Testis (tissue), 3 donors: Measurements from ENCODE around the gene PRR29. TPM values are rescaled to one million over a fixed set of nuclear protein-coding genes. Genes with fewer than 3 reads are reported as not detected.

Experiments
- DNase-seq: peaks from one replicate; pipeline ENCODE4 v3.0.0-alpha.2; 2019
- H3K27ac ChIP-seq, 2 donors: fragments of 200-600 bp; sonication (generic); one replicate each; pipeline ENCODE4 v1.5.1; 2019
- H3K27me3 ChIP-seq: fragments of 200-600 bp; sonication (generic); one replicate; pipeline ENCODE4 v1.5.1; 2019
- H3K36me3 ChIP-seq: fragments of 200-600 bp; sonication (generic); one replicate; pipeline ENCODE4 v1.5.1; 2017; ENCODE audit warnings: low read depth; ENCODE audit errors: missing control alignments
- H3K4me1 ChIP-seq: fragments of 200-600 bp; sonication (generic); one replicate; pipeline ENCODE4 v1.5.1; 2019
- H3K4me3 ChIP-seq, 2 donors: fragments of 200-600 bp; sonication (generic); one replicate each; pipeline ENCODE4 v1.5.1; 2017 to 2019
- H3K9me3 ChIP-seq: fragments of 200-600 bp; sonication (generic); one replicate; pipeline ENCODE4 v1.5.1; 2017
- CTCF ChIP-seq, 3 experiments: fragments of 450-650 bp in 2 of 3; fragments of 200-600 bp in 1 of 3; sonication (generic) in 1 of 3; IDR thresholded peaks; one replicate each; pipeline ENCODE4 v1.5.1; 2016 to 2019; ENCODE audit warnings: antibody characterized with exemption in 3 of 3, mild to moderate bottlenecking in 2 of 3, moderate library complexity in 1 of 3
- POLR2A ChIP-seq: fragments of 450-650 bp; IDR thresholded peaks from one replicate; pipeline ENCODE4 v1.6.1; 2017; ENCODE audit warnings: antibody characterized with exemption, mild to moderate bottlenecking, moderate library complexity
- WGBS, 2 donors: methylation state at CpG; one replicate each; pipeline ENCODE4 v1.1.5; 2018; 5-methylcytosine and 5-hydroxymethylcytosine counted together
- intact Hi-C: fragments of 100-400 bp; cut with DNase I; formaldehyde crosslinking; loops from one replicate; pipeline ENCODE4 v1.15.1; 2023; ENCODE audit warnings: low total_unique reads
- polyA plus RNA-seq: library from polyadenylated mRNA; stranded (reverse); fragments of 350-450 nt; fragmentation: Illumina TruSeq; extraction: RNeasy Lipid Tissue Mini Kit (QIAGEN cat#74804); gene quantifications from one replicate; pipeline ENCODE4 v1.2.3, GENCODE V29; 2014; ENCODE audit warnings: low read depth, low replicate concordance; ENCODE audit not compliant: insufficient read depth
- total RNA-seq, 2 donors: library from RNA; depleted of rRNA; stranded (reverse); fragments of >200 nt; gene quantifications; one replicate each; pipeline ENCODE4 v1.2.3, GENCODE V29; 2016

Gene PRR29
- total and polyA plus RNA-seq, 3 donors from 2014 or later: 8.6 to 21.8 (median 12.2) TPM

- no peak for TF ChIP-seq CTCF (IDR thresholded peaks at IDR 0.05)
- no peak for TF ChIP-seq POLR2A
- Histone ChIP-seq H3K9me3 (no peaks in the 10 kb centered on the region), H3K27ac (no peak overlapping the region), H3K4me3 (no peak overlapping the region), H3K4me1 (peaks cover 14% of the 10 kb centered on the region), H3K27me3 (no peaks in the 10 kb centered on the region), H3K36me3 (no peaks in the 10 kb centered on the region)
- intact Hi-C loops: no loop called here
- no peak for DNase-seq
- 84 to 90% methylated on average over 4 to 7 of the region's 7 CpGs for WGBS, 2 donors
These were observed 37.7 kb upstream of the PRR29 start for GRCh38 chr17:63960430-63960829.

- DNase-seq: peak; percentile 84
- intact Hi-C loops: no loop called here
- no peaks in the 10 kb centered on the region for H3K36me3 ChIP-seq
- H3K9me3 ChIP-seq: no peaks in the 10 kb centered on the region
- H3K4me3 ChIP-seq: peak overlapping the region; percentile 18 to 24
- 23 to 25% methylated on average over 30 to 36 of the region's 37 CpGs for WGBS, 2 donors
- peaks cover 10% of the 10 kb centered on the region for H3K4me1 ChIP-seq
- H3K27ac ChIP-seq: no peak overlapping the region
- TF ChIP-seq POLR2A: no peak
- no peak for TF ChIP-seq CTCF (IDR thresholded peaks at IDR 0.05)
- no peaks in the 10 kb centered on the region for H3K27me3 ChIP-seq
These were observed 36.6 kb upstream of the PRR29 start for GRCh38 chr17:63961355-63962212.

- Histone ChIP-seq H3K4me1 (peaks cover 7% of the 10 kb centered on the region), H3K27ac (no peak overlapping the region), H3K27me3 (no peaks in the 10 kb centered on the region), H3K9me3 (no peaks in the 10 kb centered on the region), H3K36me3 (no peaks in the 10 kb centered on the region), H3K4me3 (no peak overlapping the region)
- no peak for DNase-seq
- TF ChIP-seq CTCF (IDR thresholded peaks at IDR 0.05): no peak
- intact Hi-C loops: no loop called here
- 39 to 42% methylated on average over 5 to 10 of the region's 10 CpGs for WGBS, 2 donors
These were observed 35.8 kb upstream of the PRR29 start for GRCh38 chr17:63962298-63962744.

GRCh38 chr17:63963123-63963522 is 35.0 kb upstream of the PRR29 start:
- Histone ChIP-seq H3K27me3 (no peaks in the 10 kb centered on the region), H3K4me3 (no peak overlapping the region), H3K4me1 (peaks cover 7% of the 10 kb centered on the region), H3K27ac (no peak overlapping the region), H3K9me3 (no peaks in the 10 kb centered on the region), H3K36me3 (no peaks in the 10 kb centered on the region)
- DNase-seq: no peak
- TF ChIP-seq CTCF (IDR thresholded peaks at IDR 0.05) (no peak), POLR2A (no peak)
- 71 to 89% methylated on average over 4 of the region's 4 CpGs for WGBS, 2 donors
- intact Hi-C loops: no loop called here
